Vagina (tissue), 2 donors: ENCODE results near the gene XYLB.
"Not testable (repeated sequence)": the region's sequence is repeated elsewhere in the genome, so short reads cannot be mapped to it uniquely, and the experiment has no call there.

Source experiments
- CTCF ChIP-seq, 3 experiments: fragments of 450-650 bp in 2 of 3; fragments of 200-600 bp in 1 of 3; sonication (generic) in 1 of 3; IDR thresholded peaks; one replicate each; pipeline ENCODE4 v1.5.1; 2017 to 2019; ENCODE audit warnings: antibody characterized with exemption in 3 of 3, mild to moderate bottlenecking in 2 of 3, moderate library complexity in 2 of 3
- POLR2A ChIP-seq, 2 donors: fragments of 450-650 bp; IDR thresholded peaks; one replicate each; pipeline ENCODE4 v1.6.1; 2017; ENCODE audit warnings: antibody characterized with exemption in 2 of 2, mild to moderate bottlenecking in 2 of 2, moderate library complexity in 2 of 2
- POLR2AphosphoS5 ChIP-seq, 2 donors: sonication (generic); formaldehyde crosslinking; IDR thresholded peaks; one replicate each; pipeline ENCODE4 v1.9.0; 2017; ENCODE audit warnings: antibody characterized with exemption in 2 of 2, mild to moderate bottlenecking in 2 of 2, low read depth in 1 of 2; ENCODE audit not compliant: insufficient read depth in 1 of 2

- not testable (repeated sequence) for TF ChIP-seq POLR2AphosphoS5 (IDR thresholded peaks at IDR 0.05; ENCODE audit: insufficient read depth in 1 of 2, low read depth in 1 of 2); CTCF (IDR thresholded peaks at IDR 0.05); POLR2A (IDR thresholded peaks at IDR 0.05)
Observed at GRCh38 chr3:38432871-38433658, 86.5 kb downstream of the XYLB start.
